ENCODE results near the gene MSI2.

DNA sequence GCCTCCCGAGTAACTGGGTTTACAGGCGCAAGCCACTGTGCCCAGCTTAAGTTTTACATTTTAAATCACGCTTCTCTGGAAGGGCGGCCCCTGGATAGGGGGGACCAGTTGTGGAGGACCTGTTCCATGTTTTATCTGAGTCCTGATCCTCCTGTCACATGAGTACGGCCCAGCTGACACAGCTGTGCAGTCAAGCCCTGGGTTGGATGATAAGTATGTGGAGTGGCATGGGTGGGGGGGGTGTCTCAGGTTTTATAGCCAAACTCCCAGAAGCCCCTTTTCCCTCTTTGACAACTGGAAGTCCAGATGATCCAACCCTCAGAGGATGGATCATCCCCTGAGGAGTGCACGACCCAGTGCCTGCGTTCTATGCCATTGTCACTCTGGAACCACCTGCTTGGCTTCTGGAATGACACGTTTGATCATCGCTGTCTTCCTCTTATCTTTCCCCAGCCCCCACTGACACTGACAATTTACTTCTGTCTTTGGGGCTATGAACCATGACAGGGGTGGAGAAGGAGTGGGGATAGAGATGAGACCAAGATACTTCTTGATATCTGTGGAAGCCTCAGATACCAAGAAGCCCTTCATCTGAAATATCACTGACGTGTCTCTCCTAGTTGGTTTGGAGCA lies 191.2 kb downstream of the MSI2 start:
- TF ChIP-seq CTCF (conservative IDR thresholded peaks at IDR 0.05; ENCODE audit: low read depth in 2 of 2), result no peak
- no peak for TF ChIP-seq EZH2 (IDR thresholded peaks at IDR 0.05; ENCODE audit: low read depth, unreplicated experiment)
- no peak for TF ChIP-seq REST (IDR thresholded peaks at IDR 0.05; ENCODE audit: unreplicated experiment)
- no peak for TF ChIP-seq EZH2phosphoT487 (IDR thresholded peaks at IDR 0.05; ENCODE audit: unreplicated experiment)
- no peak for TF ChIP-seq NANOG (IDR thresholded peaks at IDR 0.05; ENCODE audit: borderline replicate concordance)

All from GM23338 (cell line).